Gastrocnemius medialis (tissue), 4 donors: Measurements from ENCODE around the gene FBXL16. TPM values are rescaled to one million over a fixed set of nuclear protein-coding genes. Genes with fewer than 3 reads are reported as not detected.

Source experiments
- ATAC-seq, 2 donors: fragments of 150-250 bp; one replicate each; pipeline ENCODE4 v1.9.1; 2016
- DNase-seq, 2 donors: peaks; one replicate each; pipeline ENCODE4 v3.0.0-alpha.2; 2019
- H3K27ac ChIP-seq, 4 donors: fragments of 200-600 bp; sonication (generic); 1 replicate in 1 of 4; 2 replicates in 3 of 4; pipeline ENCODE4 v1.5.1; 2016 to 2018; ENCODE audit warnings: mild to moderate bottlenecking in 2 of 4, moderate library complexity in 1 of 4
- H3K27me3 ChIP-seq, 3 donors: fragments of 200-600 bp; sonication (generic) in 2 of 3; 1 replicate in 1 of 3; 2 replicates in 2 of 3; pipeline versions ENCODE4 v1.5.1 to v1.6.0; 2016 to 2019; ENCODE audit warnings: mild to moderate bottlenecking in 1 of 3, moderate library complexity in 1 of 3
- H3K36me3 ChIP-seq, 2 donors: fragments of 200-600 bp; sonication (generic) in 1 of 2; one replicate each; pipeline ENCODE4 v1.5.1; 2017 to 2018
- H3K4me1 ChIP-seq, 2 donors: fragments of 200-600 bp; sonication (generic) in 1 of 2; one replicate each; pipeline ENCODE4 v1.5.1; 2016 to 2017; ENCODE audit warnings: mild to moderate bottlenecking in 2 of 2
- H3K4me3 ChIP-seq, 4 donors: fragments of 200-600 bp; sonication (generic) in 3 of 4; 1 replicate in 1 of 4; 2 replicates in 3 of 4; pipeline ENCODE4 v1.5.1; 2016 to 2019; ENCODE audit warnings: mild to moderate bottlenecking in 2 of 4
- H3K9me3 ChIP-seq, 3 donors: fragments of 200-600 bp; sonication (generic) in 2 of 3; 1 replicate in 1 of 3; 2 replicates in 2 of 3; pipeline ENCODE4 v1.5.1; 2016 to 2019
- POLR2A ChIP-seq, 2 donors: fragments of 450-650 bp; IDR thresholded peaks; one replicate each; pipeline ENCODE4 v1.6.1; 2017; ENCODE audit warnings: antibody characterized with exemption in 2 of 2, mild to moderate bottlenecking in 2 of 2, moderate library complexity in 2 of 2
- in situ Hi-C, 4 donors: fragments of 200-750 bp; cut with MboI; loops; one replicate each; pipeline versions ENCODE4 v1.15.0 to v1.8.0; 2017; ENCODE audit warnings: low sequenced_read_pairs in 4 of 4
- intact Hi-C: fragments of 100-400 bp; cut with DNase I; formaldehyde crosslinking; loops from one replicate; pipeline ENCODE4 v1.15.1; 2023; ENCODE audit warnings: low total_unique reads
- total RNA-seq, 4 donors: library from RNA; depleted of rRNA; stranded (reverse); fragments of >200 nt; gene quantifications; one replicate each; pipeline versions ENCODE4 v1.1.0 to v1.2.3, GENCODE V29; 2016
- TF ChIP-seq, protein P1 (sequence below), 5 experiments: fragments of 450-650 bp in 3 of 5; fragments of 200-600 bp in 2 of 5; sonication (generic) in 2 of 5; IDR thresholded peaks in 4 of 5; conservative IDR thresholded peaks in 1 of 5; 1 replicate in 4 of 5; 2 replicates in 1 of 5; pipeline ENCODE4 v1.5.1; 2016 to 2019; ENCODE audit warnings: antibody characterized with exemption in 5 of 5, mild to moderate bottlenecking in 3 of 5, moderate library complexity in 3 of 5

Gene FBXL16
- total RNA-seq, 4 donors from 2014 or later: not detected

DNA sequence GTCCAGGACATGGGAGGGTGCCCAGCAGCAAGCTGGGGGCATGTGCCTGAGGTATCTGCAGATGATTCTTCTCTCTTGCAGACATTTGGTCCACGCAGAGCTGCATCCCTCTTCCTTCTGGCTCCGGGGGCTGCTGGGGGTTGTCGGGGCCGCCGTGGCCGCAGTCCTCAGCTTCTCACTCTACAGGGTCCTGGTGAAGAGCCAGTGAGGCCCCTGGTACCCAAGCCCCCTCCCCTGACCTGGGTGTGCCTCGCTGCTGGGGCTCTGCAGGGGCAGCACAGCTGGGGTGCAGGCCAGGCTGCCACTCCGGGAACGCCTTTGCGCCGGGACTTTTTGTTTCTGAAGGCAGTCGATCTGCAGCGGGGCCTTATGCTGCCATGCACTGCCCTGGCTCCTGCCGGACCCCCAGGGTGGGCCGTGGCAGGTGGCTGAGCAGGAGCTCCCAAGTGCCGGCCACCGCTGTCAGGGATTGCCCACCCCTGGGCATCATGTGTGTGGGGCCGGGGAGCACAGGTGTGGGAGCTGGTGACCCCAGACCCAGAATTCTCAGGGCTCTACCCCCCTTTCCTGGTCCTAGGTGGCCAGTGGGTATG, 32.1 kb downstream of the FBXL16 start:
- TF ChIP-seq, protein P1, sequence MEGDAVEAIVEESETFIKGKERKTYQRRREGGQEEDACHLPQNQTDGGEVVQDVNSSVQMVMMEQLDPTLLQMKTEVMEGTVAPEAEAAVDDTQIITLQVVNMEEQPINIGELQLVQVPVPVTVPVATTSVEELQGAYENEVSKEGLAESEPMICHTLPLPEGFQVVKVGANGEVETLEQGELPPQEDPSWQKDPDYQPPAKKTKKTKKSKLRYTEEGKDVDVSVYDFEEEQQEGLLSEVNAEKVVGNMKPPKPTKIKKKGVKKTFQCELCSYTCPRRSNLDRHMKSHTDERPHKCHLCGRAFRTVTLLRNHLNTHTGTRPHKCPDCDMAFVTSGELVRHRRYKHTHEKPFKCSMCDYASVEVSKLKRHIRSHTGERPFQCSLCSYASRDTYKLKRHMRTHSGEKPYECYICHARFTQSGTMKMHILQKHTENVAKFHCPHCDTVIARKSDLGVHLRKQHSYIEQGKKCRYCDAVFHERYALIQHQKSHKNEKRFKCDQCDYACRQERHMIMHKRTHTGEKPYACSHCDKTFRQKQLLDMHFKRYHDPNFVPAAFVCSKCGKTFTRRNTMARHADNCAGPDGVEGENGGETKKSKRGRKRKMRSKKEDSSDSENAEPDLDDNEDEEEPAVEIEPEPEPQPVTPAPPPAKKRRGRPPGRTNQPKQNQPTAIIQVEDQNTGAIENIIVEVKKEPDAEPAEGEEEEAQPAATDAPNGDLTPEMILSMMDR (IDR thresholded peaks at IDR 0.05 in 4 of 5, conservative IDR thresholded peaks at IDR 0.05 in 1 of 5): no peak
- no peak for TF ChIP-seq POLR2A (IDR thresholded peaks at IDR 0.05)
- peaks cover 0 to 46% of the 10 kb centered on the region in 2 donors for H3K36me3 ChIP-seq
- in situ Hi-C loops (no loop called here), intact Hi-C loops (no loop called here)
- no peaks in the 10 kb centered on the region for H3K27me3 ChIP-seq
- H3K27ac ChIP-seq: no peak overlapping the region
- no peak overlapping the region for H3K4me3 ChIP-seq
- H3K9me3 ChIP-seq: no peaks in the 10 kb centered on the region
- ATAC-seq (no peak), DNase-seq (no peak)
- H3K4me1 ChIP-seq: peaks cover 7 to 11% of the 10 kb centered on the region in 2 donors

DNA sequence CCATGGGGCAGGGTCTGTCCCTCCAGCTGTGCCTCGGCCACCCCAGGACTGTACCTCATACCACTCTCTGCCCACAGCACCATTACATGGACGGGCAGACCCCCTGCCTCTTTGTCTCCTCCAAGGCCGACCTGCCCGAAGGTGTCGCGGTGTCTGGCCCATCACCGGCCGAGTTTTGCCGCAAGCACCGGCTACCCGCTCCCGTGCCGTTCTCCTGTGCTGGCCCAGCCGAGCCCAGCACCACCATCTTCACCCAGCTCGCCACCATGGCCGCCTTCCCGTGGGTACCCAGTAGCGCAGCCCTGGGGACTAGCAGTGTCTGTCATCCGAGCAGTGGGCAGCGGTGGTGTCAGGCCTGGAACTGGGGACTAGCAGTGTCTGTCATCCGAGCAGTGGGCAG, 32.8 kb downstream of the FBXL16 start:
- TF ChIP-seq, protein P1 (IDR thresholded peaks at IDR 0.05 in 4 of 5, conservative IDR thresholded peaks at IDR 0.05 in 1 of 5): no peak
- TF ChIP-seq POLR2A (IDR thresholded peaks at IDR 0.05): no peak
- in situ Hi-C loops: no loop called here

DNA sequence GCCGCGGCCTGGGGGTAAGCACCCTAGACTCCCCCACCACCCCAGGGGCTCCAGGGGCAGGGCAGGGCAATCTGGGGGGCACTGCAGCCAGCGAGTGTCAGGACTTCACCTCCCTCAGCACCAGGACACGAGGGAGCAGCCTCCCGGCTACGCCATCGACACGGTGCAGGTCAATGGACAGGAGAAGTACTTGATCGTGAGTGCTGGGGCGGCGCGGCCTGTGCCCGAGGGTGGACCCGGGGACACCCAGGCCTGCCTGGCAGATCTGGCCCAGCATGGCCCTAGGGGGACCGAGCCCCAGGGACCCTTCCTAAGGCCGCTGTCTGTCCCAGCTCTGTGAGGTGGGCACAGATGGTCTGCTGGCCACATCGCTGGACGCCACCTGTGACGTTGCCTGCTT, 33.2 kb downstream of the FBXL16 start:
- Histone ChIP-seq H3K27ac (no peak overlapping the region), H3K4me3 (no peak overlapping the region), H3K4me1 (peaks cover 7 to 16% of the 10 kb centered on the region in 2 donors), H3K36me3 (peaks cover 0 to 46% of the 10 kb centered on the region in 2 donors), H3K27me3 (no peaks in the 10 kb centered on the region), H3K9me3 (no peaks in the 10 kb centered on the region)
- in situ Hi-C loops: no loop called here
- TF ChIP-seq, protein P1 (IDR thresholded peaks at IDR 0.05 in 4 of 5, conservative IDR thresholded peaks at IDR 0.05 in 1 of 5): no peak
- TF ChIP-seq POLR2A (IDR thresholded peaks at IDR 0.05): no peak
- DNase-seq (no peak), ATAC-seq (no peak)
- intact Hi-C loops: no loop called here

More for the DNA sequence above, 32.8 kb downstream of the FBXL16 start:
- intact Hi-C loops: no loop called here
- Histone ChIP-seq H3K27me3 (no peaks in the 10 kb centered on the region), H3K4me3 (no peak overlapping the region), H3K4me1 (peaks cover 7 to 13% of the 10 kb centered on the region in 2 donors), H3K27ac (no peak overlapping the region), H3K9me3 (no peaks in the 10 kb centered on the region), H3K36me3 (peaks cover 0 to 46% of the 10 kb centered on the region in 2 donors)
- DNase-seq (no peak), ATAC-seq (no peak)

DNA sequence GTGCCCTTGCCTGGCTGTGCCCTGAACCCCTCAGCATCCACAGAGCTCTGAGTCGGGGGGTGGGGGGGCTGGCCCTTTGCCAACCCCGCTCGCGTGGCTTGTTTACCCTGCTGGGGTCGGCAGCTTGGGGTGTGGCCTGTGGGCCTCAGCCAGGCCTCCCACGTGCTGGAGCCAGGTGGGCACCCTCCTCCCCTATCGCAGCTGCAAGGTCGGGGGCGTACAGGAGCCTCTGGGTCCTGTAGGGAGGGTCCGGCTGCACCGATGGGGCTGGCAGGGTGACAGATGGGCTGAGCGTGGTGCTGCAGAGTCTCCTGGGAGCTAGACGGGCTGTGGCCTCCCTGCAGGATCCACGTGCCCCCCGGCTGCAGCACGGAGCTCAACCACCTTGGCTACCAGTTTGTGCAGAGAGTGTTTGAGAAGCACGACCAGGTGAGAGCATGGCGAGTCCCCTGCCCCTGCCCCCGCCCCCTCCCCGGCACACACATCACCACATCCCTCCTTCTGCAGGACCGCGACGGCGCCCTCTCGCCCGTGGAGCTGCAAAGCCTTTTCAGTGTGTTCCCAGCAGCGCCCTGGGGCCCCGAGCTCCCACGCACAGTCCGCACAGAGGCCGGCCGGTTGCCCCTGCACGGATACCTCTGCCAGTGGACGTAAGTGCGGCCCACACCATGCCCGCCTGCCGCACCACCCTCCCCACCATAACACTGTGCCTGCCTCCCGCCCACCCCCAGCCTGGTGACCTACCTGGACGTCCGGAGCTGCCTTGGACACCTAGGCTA, 34.1 kb downstream of the FBXL16 start:
- intact Hi-C loops: no loop called here
- DNase-seq (no peak), ATAC-seq (no peak)
- Histone ChIP-seq H3K4me3 (no peak overlapping the region), H3K27ac (no peak overlapping the region), H3K9me3 (no peaks in the 10 kb centered on the region), H3K27me3 (no peaks in the 10 kb centered on the region), H3K4me1 (peaks cover 7 to 18% of the 10 kb centered on the region in 2 donors), H3K36me3 (peaks cover 0 to 46% of the 10 kb centered on the region in 2 donors)
- in situ Hi-C loops: no loop called here
- TF ChIP-seq, protein P1 (IDR thresholded peaks at IDR 0.05 in 4 of 5, conservative IDR thresholded peaks at IDR 0.05 in 1 of 5): no peak
- no peak for TF ChIP-seq POLR2A (IDR thresholded peaks at IDR 0.05)
